SK-N-SH treated with all-trans-retinoic acid at 6 μM for 48 hours (cell line): Measurements from ENCODE around the gene SHANK2.

Source experiments
- ATAC-seq: fragments of 200-7000 bp; cut with Tn5 transposase; 3 replicates; pipeline ENCODE4 v1.9.1; 2020; ENCODE audit warnings: mild to moderate bottlenecking, moderate library complexity
- ARNTL ChIP-seq: fragments of 450-650 bp; formaldehyde crosslinking; IDR thresholded peaks from 2 replicates; pipeline ENCODE4 v1.5.0; 2020; ENCODE audit warnings: low read depth, mild to moderate bottlenecking, moderate library complexity, borderline replicate concordance
- BACH2 ChIP-seq: fragments of 250-450 bp; sonication (Bioruptor Pico); IDR thresholded peaks from 2 replicates; pipeline ENCODE4 v1.9.0; 2021; ENCODE audit warnings: mild to moderate bottlenecking, borderline replicate concordance
- CREB5 ChIP-seq: fragments of 250-450 bp; sonication (Bioruptor Pico); IDR thresholded peaks from 2 replicates; pipeline ENCODE4 v1.5.1; 2020; ENCODE audit warnings: low read depth, mild to moderate bottlenecking, moderate library complexity
- CSRNP3 ChIP-seq: fragments of 250-450 bp; sonication (Bioruptor Pico); IDR thresholded peaks from 2 replicates; pipeline ENCODE4 v1.5.1; 2021; ENCODE audit warnings: mild to moderate bottlenecking, moderate library complexity
- ESRRG ChIP-seq: fragments of 250-450 bp; sonication (Bioruptor Pico); IDR thresholded peaks from 2 replicates; pipeline ENCODE4 v1.6.1; 2021; ENCODE audit warnings: mild to moderate bottlenecking
- GLIS3 ChIP-seq: fragments of 250-450 bp; sonication (Bioruptor Pico); IDR thresholded peaks from 2 replicates; pipeline ENCODE4 v1.5.0; 2020; ENCODE audit warnings: mild to moderate bottlenecking, moderate library complexity
- ISL1 ChIP-seq: fragments of 250-450 bp; sonication (Bioruptor Pico); IDR thresholded peaks from 2 replicates; pipeline ENCODE4 v2.1.2; 2022; ENCODE audit warnings: mild to moderate bottlenecking, moderate library complexity
- OSR1 ChIP-seq: fragments of 250-450 bp; sonication (Bioruptor Pico); IDR thresholded peaks from 2 replicates; pipeline ENCODE4 v1.8.0; 2022; ENCODE audit warnings: moderate library complexity, mild to moderate bottlenecking, inconsistent platforms
- PATZ1 ChIP-seq: fragments of 250-450 bp; sonication (Bioruptor Pico); IDR thresholded peaks from 2 replicates; pipeline ENCODE4 v1.8.0; 2020; ENCODE audit warnings: mild to moderate bottlenecking, moderate library complexity, borderline replicate concordance
- POU6F1 ChIP-seq: fragments of 250-450 bp; sonication (Bioruptor Pico); IDR thresholded peaks from 2 replicates; pipeline ENCODE4 v1.8.0; 2021; ENCODE audit warnings: low read depth, mild to moderate bottlenecking, moderate library complexity, borderline replicate concordance
- PPARA ChIP-seq: fragments of 250-450 bp; sonication (Bioruptor Pico); IDR thresholded peaks from 2 replicates; pipeline ENCODE4 v1.5.0; 2020; ENCODE audit warnings: mild to moderate bottlenecking, borderline replicate concordance
- RARB ChIP-seq: fragments of 250-450 bp; sonication (Bioruptor Pico); IDR thresholded peaks from 2 replicates; pipeline ENCODE4 v1.8.0; 2021; ENCODE audit warnings: mild to moderate bottlenecking, moderate library complexity
- SNAI2 ChIP-seq: fragments of 250-450 bp; sonication (Bioruptor Pico); IDR thresholded peaks from 2 replicates; pipeline ENCODE4 v1.5.0; 2020; ENCODE audit warnings: mild to moderate bottlenecking, moderate library complexity
- TCF4 ChIP-seq: fragments of 250-450 bp; sonication (Bioruptor Pico); IDR thresholded peaks from 2 replicates; pipeline ENCODE4 v1.8.0; 2021; ENCODE audit warnings: mild to moderate bottlenecking, moderate library complexity, borderline replicate concordance
- TOX ChIP-seq: fragments of 250-450 bp; sonication (Bioruptor Pico); IDR thresholded peaks from 2 replicates; pipeline ENCODE4 v1.8.0; 2021; ENCODE audit warnings: mild to moderate bottlenecking, moderate library complexity, borderline replicate concordance
- ZC3H10 ChIP-seq: fragments of 250-450 bp; sonication (Bioruptor Pico); IDR thresholded peaks from 2 replicates; pipeline ENCODE4 v1.5.1; 2021; ENCODE audit warnings: mild to moderate bottlenecking, moderate library complexity
- ZFP3 ChIP-seq: fragments of 250-450 bp; sonication (Bioruptor Pico); IDR thresholded peaks from 2 replicates; pipeline ENCODE4 v1.5.0; 2020; ENCODE audit warnings: mild to moderate bottlenecking, moderate library complexity
- ZNF565 ChIP-seq: fragments of 450-650 bp; formaldehyde crosslinking; conservative IDR thresholded peaks from 2 replicates; pipeline ENCODE4 v1.5.0; 2020; ENCODE audit warnings: low read depth, mild to moderate bottlenecking, moderate library complexity
- ZNF70 ChIP-seq: fragments of 450-650 bp; formaldehyde crosslinking; IDR thresholded peaks from 2 replicates; pipeline ENCODE4 v1.5.0; 2020; ENCODE audit warnings: mild to moderate bottlenecking, moderate library complexity
- ZNF8 ChIP-seq: fragments of 450-650 bp; formaldehyde crosslinking; IDR thresholded peaks from 2 replicates; pipeline ENCODE4 v1.5.0; 2020; ENCODE audit warnings: mild to moderate bottlenecking, moderate library complexity
- TF ChIP-seq, protein P1 (sequence below): fragments of 250-450 bp; sonication (Bioruptor Pico); IDR thresholded peaks from 2 replicates; pipeline ENCODE4 v1.5.0; 2020; ENCODE audit warnings: mild to moderate bottlenecking, moderate library complexity

The SHANK2 gene

GRCh38 chr11:71242391-71242790, 10.0 kb downstream of the SHANK2 start (continued):
- TF ChIP-seq ZC3H10: no peak
- TF ChIP-seq GLIS3 (CRISPR knock-in tag): no peak
- no peak for TF ChIP-seq RARB
- no peak for TF ChIP-seq ESRRG (CRISPR knock-in tag)
- TF ChIP-seq ISL1 (CRISPR knock-in tag): no peak

DNA sequence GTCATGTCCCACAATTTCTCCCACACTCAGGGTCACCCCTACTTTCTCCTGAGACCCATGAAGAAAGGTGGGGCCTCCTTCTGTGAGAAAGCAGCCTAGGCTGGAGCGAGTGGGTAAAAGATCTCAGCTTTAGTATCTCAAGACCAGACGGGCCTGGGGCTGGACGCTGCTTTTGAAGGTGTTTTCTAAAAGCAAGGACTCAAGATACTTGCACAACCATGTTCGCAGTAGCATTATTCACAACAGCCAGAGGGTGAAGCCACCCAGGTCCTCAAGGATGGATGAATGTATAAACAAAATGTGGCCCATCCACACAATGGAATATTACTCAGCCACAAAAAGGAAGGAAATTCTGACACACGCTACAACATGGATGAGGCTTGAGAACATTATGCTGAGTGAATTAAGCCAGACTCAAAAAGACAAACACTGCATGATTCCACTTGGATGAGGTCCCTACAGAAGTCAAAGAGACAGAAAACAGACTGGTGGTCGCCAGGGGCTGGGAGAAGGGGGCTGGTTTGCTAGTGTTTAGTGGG, 10.6 kb downstream of the SHANK2 start:
- no peak for ATAC-seq
- TF ChIP-seq PPARA (CRISPR knock-in tag) (no peak), SNAI2 (CRISPR knock-in tag) (no peak), CSRNP3 (CRISPR knock-in tag) (no peak), OSR1 (CRISPR knock-in tag) (no peak), ZFP3 (CRISPR knock-in tag) (no peak), BACH2 (CRISPR knock-in tag) (no peak), PATZ1 (CRISPR knock-in tag) (no peak), ARNTL (CRISPR knock-in tag) (no peak), TOX (CRISPR knock-in tag) (no peak), CREB5 (no peak), ZNF8 (CRISPR knock-in tag) (no peak)
- TF ChIP-seq, protein P1, sequence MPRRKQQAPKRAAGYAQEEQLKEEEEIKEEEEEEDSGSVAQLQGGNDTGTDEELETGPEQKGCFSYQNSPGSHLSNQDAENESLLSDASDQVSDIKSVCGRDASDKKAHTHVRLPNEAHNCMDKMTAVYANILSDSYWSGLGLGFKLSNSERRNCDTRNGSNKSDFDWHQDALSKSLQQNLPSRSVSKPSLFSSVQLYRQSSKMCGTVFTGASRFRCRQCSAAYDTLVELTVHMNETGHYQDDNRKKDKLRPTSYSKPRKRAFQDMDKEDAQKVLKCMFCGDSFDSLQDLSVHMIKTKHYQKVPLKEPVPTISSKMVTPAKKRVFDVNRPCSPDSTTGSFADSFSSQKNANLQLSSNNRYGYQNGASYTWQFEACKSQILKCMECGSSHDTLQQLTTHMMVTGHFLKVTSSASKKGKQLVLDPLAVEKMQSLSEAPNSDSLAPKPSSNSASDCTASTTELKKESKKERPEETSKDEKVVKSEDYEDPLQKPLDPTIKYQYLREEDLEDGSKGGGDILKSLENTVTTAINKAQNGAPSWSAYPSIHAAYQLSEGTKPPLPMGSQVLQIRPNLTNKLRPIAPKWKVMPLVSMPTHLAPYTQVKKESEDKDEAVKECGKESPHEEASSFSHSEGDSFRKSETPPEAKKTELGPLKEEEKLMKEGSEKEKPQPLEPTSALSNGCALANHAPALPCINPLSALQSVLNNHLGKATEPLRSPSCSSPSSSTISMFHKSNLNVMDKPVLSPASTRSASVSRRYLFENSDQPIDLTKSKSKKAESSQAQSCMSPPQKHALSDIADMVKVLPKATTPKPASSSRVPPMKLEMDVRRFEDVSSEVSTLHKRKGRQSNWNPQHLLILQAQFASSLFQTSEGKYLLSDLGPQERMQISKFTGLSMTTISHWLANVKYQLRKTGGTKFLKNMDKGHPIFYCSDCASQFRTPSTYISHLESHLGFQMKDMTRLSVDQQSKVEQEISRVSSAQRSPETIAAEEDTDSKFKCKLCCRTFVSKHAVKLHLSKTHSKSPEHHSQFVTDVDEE (CRISPR knock-in tag): no peak
- TF ChIP-seq, all 23 proteins: peak for 0

GRCh38 chr11:71240865-71241691, 11.3 kb downstream of the SHANK2 start:
- TF ChIP-seq ZC3H10 (no peak), ZNF70 (CRISPR knock-in tag) (no peak), OSR1 (CRISPR knock-in tag) (no peak), RARB (no peak), ZFP3 (CRISPR knock-in tag) (no peak), GLIS3 (CRISPR knock-in tag) (no peak), TCF4 (no peak), ZNF8 (CRISPR knock-in tag) (no peak), ARNTL (CRISPR knock-in tag) (no peak), ZNF565 (CRISPR knock-in tag) (no peak), PATZ1 (CRISPR knock-in tag) (no peak), TOX (CRISPR knock-in tag) (no peak), PPARA (CRISPR knock-in tag) (no peak), ISL1 (CRISPR knock-in tag) (no peak), ESRRG (CRISPR knock-in tag) (no peak), POU6F1 (no peak)
- TF ChIP-seq, all 23 proteins: peak for 0
- no peak for ATAC-seq
